ENCODE measurements around the gene ACTL10. TPM values are rescaled to one million over a fixed set of nuclear protein-coding genes. Genes with fewer than 3 reads are reported as not detected.

ACTL10 gene
- total RNA-seq, 1 experiment from 2014 or later: 0.46 TPM

DNA sequence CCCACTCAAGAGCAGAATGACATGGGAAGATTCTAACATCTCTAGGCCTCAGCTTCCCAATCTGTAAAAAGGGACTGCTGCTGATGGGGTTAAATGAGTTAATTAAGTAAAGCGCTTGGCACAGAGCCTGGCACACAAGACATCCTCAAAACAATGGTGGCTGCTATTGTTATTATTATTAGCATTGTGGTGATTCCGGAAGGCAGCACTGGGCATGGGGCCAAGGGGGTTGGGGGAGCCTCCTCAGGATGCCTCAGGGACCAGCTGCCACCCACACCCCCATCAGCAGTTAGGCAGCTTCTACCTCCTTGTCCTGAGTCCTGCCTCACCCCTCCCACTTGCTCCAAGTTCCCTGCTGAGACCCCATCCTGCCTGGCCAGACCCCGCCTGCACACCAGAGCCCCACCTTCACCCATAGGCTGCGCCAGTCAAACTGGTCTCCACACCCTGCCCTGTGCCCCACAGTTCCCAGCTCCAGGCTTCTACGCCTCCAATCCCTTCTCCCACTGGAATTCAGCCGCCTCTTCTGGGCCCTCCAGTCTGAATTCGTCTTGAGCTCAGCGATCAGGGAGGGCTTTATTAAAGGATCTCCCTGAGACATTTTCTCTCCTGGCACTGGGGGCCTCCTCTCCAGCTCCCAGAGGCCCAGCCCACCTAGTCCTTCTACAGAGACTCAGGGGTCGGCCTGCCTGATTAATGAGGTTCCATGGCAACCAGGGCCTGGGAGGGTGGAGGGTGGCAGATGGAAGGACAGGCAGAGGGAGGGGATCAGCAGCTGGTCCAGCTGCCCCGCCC, 18.0 kb downstream of the ACTL10 start:
- H3K36me3 Mint-ChIP-seq (ENCODE audit: insufficient read depth in 1 of 3, low read depth in 3 of 3): peaks cover 2 to 26% (median 7%) of the 10 kb centered on the region in 3 experiments; a peak in 5 of 7 replicates
- H2BK12ac ChIP-seq (ENCODE audit: insufficient read length, low read depth, low read length): no peak overlapping the region
- H3K56ac ChIP-seq (ENCODE audit: insufficient read length, low read depth, low read length): no peak overlapping the region
- H3K18ac ChIP-seq (ENCODE audit: insufficient read length, low read depth, low read length): no peak overlapping the region
- peak; percentile 72 for DNase-seq
- H2AFZ ChIP-seq (ENCODE audit: low read length): no peak overlapping the region
- no peak overlapping the region for H2BK120ac ChIP-seq (ENCODE audit: low read depth, low read length, poor library complexity, severe bottlenecking)
- no peak overlapping the region for H4K8ac ChIP-seq (replicated peaks; ENCODE audit: insufficient read length, low read depth, low read length)
- H3K23me2 ChIP-seq (ENCODE audit: insufficient read length, low read depth, low read length, poor library complexity, severe bottlenecking): peaks cover 10% of the 10 kb centered on the region
- H4K5ac ChIP-seq (ENCODE audit: insufficient read length, low read depth, low read length): no peak overlapping the region
- H3K9me3 Mint-ChIP-seq: no peaks in the 10 kb centered on the region
- H3K79me1 ChIP-seq (ENCODE audit: insufficient read depth, low read depth, low read length, poor library complexity, severe bottlenecking): no peaks in the 10 kb centered on the region
- no peak for TF ChIP-seq CTCF (conservative IDR thresholded peaks at IDR 0.05)
- H3K79me2 ChIP-seq (ENCODE audit: insufficient read depth, low read length): peaks cover 7% of the 10 kb centered on the region; the same call in 1 of the 2 replicates
- peaks cover 32% of the 10 kb centered on the region for H3K27me3 Mint-ChIP-seq (ENCODE audit: low read depth)
- H3K4me2 ChIP-seq (ENCODE audit: insufficient read depth, insufficient read length, low read length): peak overlapping the region; percentile 67
- no peaks in the 10 kb centered on the region for H3K9me3 ChIP-seq (ENCODE audit: control insufficient read depth, low read depth, low read length)
- H2BK5ac ChIP-seq (ENCODE audit: insufficient read length, low read length): no peak overlapping the region
- H3K4me3 Mint-ChIP-seq: peak overlapping the region; percentile 86 to 92
- no peak overlapping the region for H2AK5ac ChIP-seq (ENCODE audit: insufficient read length, low read length)
- H3K9ac ChIP-seq (ENCODE audit: extremely low read depth, insufficient read length, low read length): peak overlapping the region; percentile 53
- no peak overlapping the region for H2BK20ac ChIP-seq (ENCODE audit: low read depth, low read length, poor library complexity, severe bottlenecking)
- peaks cover 25 to 29% of the 10 kb centered on the region in 2 experiments for H3K4me1 Mint-ChIP-seq
- H3K27me3 ChIP-seq (ENCODE audit: insufficient read depth, low read length): no peaks in the 10 kb centered on the region
- no peak overlapping the region for H2BK15ac ChIP-seq (ENCODE audit: low read depth, low read length)
- H3K27ac Mint-ChIP-seq: peak overlapping the region; percentile 69 to 95 (median 94)
- H3K23ac ChIP-seq (ENCODE audit: insufficient read length, low read depth, low read length): no peak overlapping the region
- no CpG with 5 or more reads among the region's 10 CpGs for WGBS (ENCODE audit: extremely low coverage, insufficient read length, low lambda C conversion rate)
- no peak overlapping the region; the same call in 1 of the 2 replicates for H3K14ac ChIP-seq (ENCODE audit: insufficient read depth, low read length)
- no peak overlapping the region for H3K27ac ChIP-seq (ENCODE audit: insufficient read length, low read depth, low read length)
- H3T11ph ChIP-seq (ENCODE audit: low read length): no peak overlapping the region
- H3K4me1 ChIP-seq (ENCODE audit: insufficient read depth, low read length): no peaks in the 10 kb centered on the region
- H4K91ac ChIP-seq (ENCODE audit: insufficient read length, low read depth, low read length): no peak overlapping the region
- H3K4ac ChIP-seq (ENCODE audit: low read depth, low read length): no peak overlapping the region
- H4K20me1 ChIP-seq (ENCODE audit: control insufficient read depth, insufficient read depth, insufficient read length): no peaks in the 10 kb centered on the region

Measured in H9 (cell line).